DND-41 (cell line): ENCODE data around the gene TRH.

ENCODE experiments used
- EZH2 ChIP-seq: IDR thresholded peaks from 3 replicates; pipeline ENCODE4 v1.6.1; 2012; ENCODE audit warnings: borderline replicate concordance, low read depth, mild to moderate bottlenecking, moderate library complexity, low read length, inconsistent platforms; ENCODE audit not compliant: severe bottlenecking
- TF ChIP-seq, protein P1 (sequence below): IDR thresholded peaks from 2 replicates; pipeline ENCODE4 v1.5.1; 2012; ENCODE audit warnings: borderline replicate concordance, low read length, moderate library complexity, mild to moderate bottlenecking; ENCODE audit not compliant: poor library complexity, severe bottlenecking; ENCODE audit errors: extremely low read depth

DNA sequence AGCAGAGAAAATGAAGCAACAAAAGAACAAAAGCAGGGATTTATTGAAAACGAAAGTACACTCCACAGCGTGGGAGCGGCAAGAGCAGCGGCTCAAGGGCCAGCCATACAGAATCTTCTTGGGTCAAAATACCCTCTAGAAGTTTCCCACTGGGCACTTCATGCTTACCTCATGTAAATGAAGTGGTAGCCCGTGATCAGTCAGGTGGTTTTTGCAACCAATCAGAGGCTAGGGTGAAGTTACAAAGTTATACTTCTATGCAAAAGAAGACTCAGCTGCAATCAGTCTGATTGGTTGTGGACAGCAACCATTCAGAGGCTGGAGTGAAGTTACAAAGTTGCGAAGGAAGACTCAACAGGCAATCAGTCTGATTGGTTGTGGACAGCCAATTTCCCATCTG is 37.8 kb upstream of the TRH start:
- TF ChIP-seq EZH2: no peak
- TF ChIP-seq, protein P1, sequence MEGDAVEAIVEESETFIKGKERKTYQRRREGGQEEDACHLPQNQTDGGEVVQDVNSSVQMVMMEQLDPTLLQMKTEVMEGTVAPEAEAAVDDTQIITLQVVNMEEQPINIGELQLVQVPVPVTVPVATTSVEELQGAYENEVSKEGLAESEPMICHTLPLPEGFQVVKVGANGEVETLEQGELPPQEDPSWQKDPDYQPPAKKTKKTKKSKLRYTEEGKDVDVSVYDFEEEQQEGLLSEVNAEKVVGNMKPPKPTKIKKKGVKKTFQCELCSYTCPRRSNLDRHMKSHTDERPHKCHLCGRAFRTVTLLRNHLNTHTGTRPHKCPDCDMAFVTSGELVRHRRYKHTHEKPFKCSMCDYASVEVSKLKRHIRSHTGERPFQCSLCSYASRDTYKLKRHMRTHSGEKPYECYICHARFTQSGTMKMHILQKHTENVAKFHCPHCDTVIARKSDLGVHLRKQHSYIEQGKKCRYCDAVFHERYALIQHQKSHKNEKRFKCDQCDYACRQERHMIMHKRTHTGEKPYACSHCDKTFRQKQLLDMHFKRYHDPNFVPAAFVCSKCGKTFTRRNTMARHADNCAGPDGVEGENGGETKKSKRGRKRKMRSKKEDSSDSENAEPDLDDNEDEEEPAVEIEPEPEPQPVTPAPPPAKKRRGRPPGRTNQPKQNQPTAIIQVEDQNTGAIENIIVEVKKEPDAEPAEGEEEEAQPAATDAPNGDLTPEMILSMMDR: no peak
